Lung (tissue), 12 donors: ENCODE measurements around the gene CIDEA. TPM values are rescaled to one million over a fixed set of nuclear protein-coding genes. Genes with fewer than 3 reads are reported as not detected.

Experiments used
- ATAC-seq: fragments of 200-7000 bp; cut with Tn5 transposase; one replicate; pipeline ENCODE4 v1.9.1; 2020; ENCODE audit warnings: moderate number of reproducible peaks; ENCODE audit not compliant: insufficient read depth, low FRiP score
- DNase-seq, 3 donors: peaks; one replicate each; pipeline ENCODE4 v3.0.0-alpha.2; 2013 to 2017
- H3K27ac ChIP-seq, 2 donors: one replicate each; pipeline ENCODE4 v1.5.1; 2013; ENCODE audit warnings: mild to moderate bottlenecking in 2 of 2, moderate library complexity in 2 of 2, control low read depth in 1 of 2, inconsistent platforms in 1 of 2, low read depth in 1 of 2, low read length in 1 of 2
- H3K27me3 ChIP-seq, 3 donors: one replicate each; pipeline ENCODE4 v1.5.1; 2013; ENCODE audit warnings: low read length in 2 of 3; ENCODE audit not compliant: control insufficient read depth in 3 of 3, insufficient read depth in 3 of 3
- H3K36me3 ChIP-seq, 4 donors: one replicate each; pipeline ENCODE4 v1.5.1; 2013; ENCODE audit warnings: low read length in 4 of 4, mild to moderate bottlenecking in 1 of 4, moderate library complexity in 1 of 4; ENCODE audit not compliant: control insufficient read depth in 4 of 4, insufficient read depth in 4 of 4
- H3K4me1 ChIP-seq, 5 donors: one replicate each; pipeline ENCODE4 v1.5.1; 2013; ENCODE audit warnings: low read length in 5 of 5, mild to moderate bottlenecking in 2 of 5, moderate library complexity in 1 of 5; ENCODE audit not compliant: control insufficient read depth in 5 of 5, insufficient read depth in 5 of 5
- H3K4me3 ChIP-seq: one replicate; pipeline ENCODE4 v1.5.1; 2013; ENCODE audit warnings: mild to moderate bottlenecking, control low read depth, moderate library complexity
- H3K9ac ChIP-seq, 2 donors: one replicate each; pipeline ENCODE4 v1.5.1; 2013; ENCODE audit warnings: low read length in 2 of 2, control low read depth in 1 of 2; ENCODE audit not compliant: insufficient read depth in 1 of 2
- H3K9me3 ChIP-seq, 4 donors: one replicate each; pipeline ENCODE4 v1.5.1; 2013; ENCODE audit warnings: low read length in 3 of 4, mild to moderate bottlenecking in 1 of 4, moderate library complexity in 1 of 4; ENCODE audit not compliant: control insufficient read depth in 4 of 4, insufficient read depth in 3 of 4
- WGBS, 2 donors: extraction: QIAGEN DNeasy Blood & Tissue Kit; methylation state at CpG; one replicate each; pipeline ENCODE4 v1.1.7; 2013; 5-methylcytosine and 5-hydroxymethylcytosine counted together
- polyA plus RNA-seq, 2 donors: library from polyadenylated mRNA; stranded (reverse); fragments of 200-250 nt; gene quantifications; one replicate each; pipeline ENCODE4 v1.2.1, GENCODE V29; 2013
- total RNA-seq, 2 donors: library from RNA; depleted of rRNA in 1 of 2; stranded (reverse); fragments of >200 nt in 1 of 2; gene quantifications; one replicate each; pipeline ENCODE4 v1.2.1, GENCODE V29; 2014 to 2021
- TF ChIP-seq, protein P1 (sequence below): IDR thresholded peaks from 2 replicates; pipeline ENCODE4 v1.5.1; 2012; ENCODE audit warnings: mild to moderate bottlenecking; ENCODE audit errors: control extremely low read depth, extremely low read depth
- donor health status: control.
- donor health status: control.
- donor health status: Bipolar disorder and iron deficiency.
- donor health status: healthy.
- donor health status: DM: yes; HTN: yes; CAD: no.

The CIDEA gene
- total and polyA plus RNA-seq, 4 donors: 1.2 TPM; not detected in 3

DNA sequence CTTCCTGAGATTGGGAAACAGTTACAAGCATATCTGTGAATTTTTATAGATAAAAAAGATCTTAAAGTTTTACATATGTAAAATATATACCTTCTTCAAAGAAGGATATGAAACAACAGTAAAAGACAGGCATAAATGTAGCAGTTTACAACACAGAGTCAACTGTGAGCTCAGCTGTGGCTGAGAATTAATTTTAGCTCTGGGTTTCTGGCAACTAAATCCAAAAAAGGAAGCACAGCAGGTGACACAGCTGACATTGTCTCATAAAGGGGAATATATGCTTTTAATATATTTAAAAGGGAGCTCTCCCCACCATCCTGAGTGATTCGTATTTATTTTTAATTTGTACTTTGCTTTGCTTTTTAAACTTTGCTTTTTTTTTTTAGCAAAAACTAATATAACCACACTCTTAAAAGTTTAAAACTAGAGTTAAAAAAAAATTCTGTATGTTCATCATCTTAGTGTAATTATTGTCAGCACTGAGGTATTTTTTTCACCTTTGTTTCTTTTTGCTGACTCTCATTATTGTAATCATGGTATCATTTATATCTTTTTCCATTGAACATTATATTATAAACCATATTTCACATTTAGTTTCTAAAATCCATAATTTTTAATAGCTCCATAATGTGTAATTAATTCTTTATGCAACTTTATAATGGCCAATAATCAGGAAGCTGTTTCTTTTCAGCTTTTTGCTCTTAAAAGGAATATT is 60.6 kb downstream of the CIDEA start:
- TF ChIP-seq, protein P1, sequence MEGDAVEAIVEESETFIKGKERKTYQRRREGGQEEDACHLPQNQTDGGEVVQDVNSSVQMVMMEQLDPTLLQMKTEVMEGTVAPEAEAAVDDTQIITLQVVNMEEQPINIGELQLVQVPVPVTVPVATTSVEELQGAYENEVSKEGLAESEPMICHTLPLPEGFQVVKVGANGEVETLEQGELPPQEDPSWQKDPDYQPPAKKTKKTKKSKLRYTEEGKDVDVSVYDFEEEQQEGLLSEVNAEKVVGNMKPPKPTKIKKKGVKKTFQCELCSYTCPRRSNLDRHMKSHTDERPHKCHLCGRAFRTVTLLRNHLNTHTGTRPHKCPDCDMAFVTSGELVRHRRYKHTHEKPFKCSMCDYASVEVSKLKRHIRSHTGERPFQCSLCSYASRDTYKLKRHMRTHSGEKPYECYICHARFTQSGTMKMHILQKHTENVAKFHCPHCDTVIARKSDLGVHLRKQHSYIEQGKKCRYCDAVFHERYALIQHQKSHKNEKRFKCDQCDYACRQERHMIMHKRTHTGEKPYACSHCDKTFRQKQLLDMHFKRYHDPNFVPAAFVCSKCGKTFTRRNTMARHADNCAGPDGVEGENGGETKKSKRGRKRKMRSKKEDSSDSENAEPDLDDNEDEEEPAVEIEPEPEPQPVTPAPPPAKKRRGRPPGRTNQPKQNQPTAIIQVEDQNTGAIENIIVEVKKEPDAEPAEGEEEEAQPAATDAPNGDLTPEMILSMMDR: no peak
- no peak overlapping the region for H3K4me3 ChIP-seq
- no peak for DNase-seq
- WGBS, 2 donors: 84 to 89% methylated on average over 1 of the region's 1 CpG
- H3K9me3 ChIP-seq: peaks cover 0 to 6% (median 1%) of the 10 kb centered on the region in 4 donors
- peaks cover 0 to 39% (median 2%) of the 10 kb centered on the region in 5 donors for H3K4me1 ChIP-seq
- H3K36me3 ChIP-seq: peaks cover 14 to 23% (median 17%) of the 10 kb centered on the region in 4 donors
- no peaks in the 10 kb centered on the region for H3K27me3 ChIP-seq
- ATAC-seq: no peak
- no peak overlapping the region for H3K27ac ChIP-seq
- H3K9ac ChIP-seq: no peak overlapping the region

DNA sequence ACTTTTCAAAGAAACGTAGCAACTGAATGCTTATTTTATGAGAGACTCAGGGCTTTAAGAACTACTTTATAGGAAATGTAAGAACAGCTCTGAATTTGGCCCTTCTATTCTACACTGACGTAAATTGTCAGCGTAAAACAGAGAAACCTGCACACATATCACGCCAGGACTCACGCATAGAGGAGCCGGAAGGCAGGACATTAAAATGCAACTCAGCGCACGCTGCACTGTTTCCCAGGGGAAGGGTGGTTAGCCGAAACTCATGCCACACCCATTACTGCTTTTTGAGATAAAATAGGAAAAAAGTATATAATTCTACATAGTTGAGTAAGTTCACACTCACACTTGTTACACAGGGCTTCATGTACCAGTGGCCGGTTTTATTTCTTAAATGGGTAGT is 61.3 kb downstream of the CIDEA start:
- H3K4me1 ChIP-seq: peaks cover 0 to 35% (median 0%) of the 10 kb centered on the region in 5 donors
- peaks cover 11 to 23% (median 17%) of the 10 kb centered on the region in 4 donors for H3K36me3 ChIP-seq
- ATAC-seq (no peak), DNase-seq (no peak)
- no peak overlapping the region for H3K4me3 ChIP-seq
- peak overlapping the region in 1 of 2 donors; percentile 21 for H3K27ac ChIP-seq
- no peak overlapping the region for H3K9ac ChIP-seq
- WGBS, 2 donors: 80 to 91% methylated on average over 10 of the region's 10 CpGs
- peaks cover 0 to 6% (median 1%) of the 10 kb centered on the region in 4 donors for H3K9me3 ChIP-seq
- H3K27me3 ChIP-seq: no peaks in the 10 kb centered on the region
- TF ChIP-seq, protein P1: no peak

DNA sequence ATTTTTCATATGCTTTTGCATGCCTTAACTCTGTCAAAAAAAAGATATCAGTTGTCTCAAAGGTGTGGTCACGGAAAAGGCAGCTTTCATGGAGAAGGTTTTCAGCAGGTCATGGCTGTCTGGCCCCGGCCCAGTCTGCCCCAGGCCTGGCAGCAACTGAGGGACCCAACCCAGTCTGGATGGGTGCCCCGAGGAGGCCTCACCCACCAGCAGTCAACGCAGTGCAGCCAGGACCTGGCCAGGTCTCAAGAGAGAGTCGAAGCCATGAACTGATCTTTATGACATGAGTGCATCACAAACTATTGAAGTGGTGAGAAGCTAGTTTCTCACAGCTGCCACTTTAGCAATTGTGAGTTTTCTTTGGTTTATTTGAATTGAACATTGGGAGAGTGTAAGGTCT is 61.8 kb downstream of the CIDEA start:
- no peak overlapping the region for H3K9ac ChIP-seq
- TF ChIP-seq, protein P1: no peak
- H3K9me3 ChIP-seq: peaks cover 0 to 6% (median 1%) of the 10 kb centered on the region in 4 donors
- no peak overlapping the region for H3K4me3 ChIP-seq
- no peak for DNase-seq
- H3K27me3 ChIP-seq: no peaks in the 10 kb centered on the region
- no peak for ATAC-seq
- peaks cover 9 to 24% (median 16%) of the 10 kb centered on the region in 4 donors for H3K36me3 ChIP-seq
- peak overlapping the region in 1 of 2 donors; percentile 21 for H3K27ac ChIP-seq
- WGBS, 2 donors: 62 to 85% methylated on average over 5 of the region's 5 CpGs
- peaks cover 0 to 33% (median 0%) of the 10 kb centered on the region in 5 donors for H3K4me1 ChIP-seq
